T1000 (cell line): ENCODE data around the gene C1QB.
"Not testable (repeated sequence)": the region's sequence is repeated elsewhere in the genome, so short reads cannot be mapped to it uniquely, and the experiment has no call there.

Experiments used
- DNase-seq: peaks from one replicate; lab custom pipeline; 2025; ENCODE audit warnings: mixed read lengths; lab: John Stamatoyannopoulos, UW

The C1QB gene

GRCh38 chr1:22666412-22666811 is 13.4 kb downstream of the C1QB start:
- no peak for DNase-seq

- DNase-seq: not testable (repeated sequence)
Measured at GRCh38 chr1:22668840-22669239, 15.8 kb downstream of the C1QB start.

- no peak for DNase-seq
Measured at GRCh38 chr1:22670352-22670975, 17.4 kb downstream of the C1QB start.

- no peak for DNase-seq
Measured at GRCh38 chr1:22671999-22672398, 19.0 kb downstream of the C1QB start.

- no peak for DNase-seq
Measured at GRCh38 chr1:22673486-22674409, 20.7 kb downstream of the C1QB start.

GRCh38 chr1:22674410-22674749 is 21.3 kb downstream of the C1QB start:
- no peak for DNase-seq

GRCh38 chr1:22676151-22676550 is 23.1 kb downstream of the C1QB start:
- DNase-seq: not testable (repeated sequence)

GRCh38 chr1:22676916-22677583 is 24.0 kb downstream of the C1QB start:
- DNase-seq: no peak

- DNase-seq: no peak
Measured at GRCh38 chr1:22677931-22678896, 25.2 kb downstream of the C1QB start.

- no peak for DNase-seq
Measured at GRCh38 chr1:22680726-22681125, 27.7 kb downstream of the C1QB start.

GRCh38 chr1:22681556-22682276 is 28.7 kb downstream of the C1QB start:
- DNase-seq: no peak

- no peak for DNase-seq
Measured at GRCh38 chr1:22683547-22683946, 30.5 kb downstream of the C1QB start.

- no peak for DNase-seq
Measured at GRCh38 chr1:22685591-22686059, 32.6 kb downstream of the C1QB start.

- no peak for DNase-seq
Measured at GRCh38 chr1:22687191-22687590, 34.2 kb downstream of the C1QB start.

GRCh38 chr1:22688466-22688865 is 35.4 kb downstream of the C1QB start:
- no peak for DNase-seq

GRCh38 chr1:22689505-22689904 is 36.5 kb downstream of the C1QB start:
- DNase-seq: peak; percentile 72

- DNase-seq: no peak
Measured at GRCh38 chr1:22691031-22691753, 38.2 kb downstream of the C1QB start.

GRCh38 chr1:22694172-22694571 is 41.1 kb downstream of the C1QB start:
- DNase-seq: no peak

- DNase-seq: no peak
Measured at GRCh38 chr1:22696610-22697009, 43.6 kb downstream of the C1QB start.

GRCh38 chr1:22697980-22698379 is 44.9 kb downstream of the C1QB start:
- DNase-seq: no peak
